Measurements from ENCODE around the gene SKOR1. TPM values are rescaled to one million over a fixed set of nuclear protein-coding genes. Genes with fewer than 3 reads are reported as not detected.
A peak's percentile ranks its signal among the peaks of the same experiment; 100 is the strongest.

The SKOR1 gene
- total and polyA plus RNA-seq, 2 of the 13 experiments (the other 11 are each of a cell fraction or from before 2014, with no cell fraction given): 0.09 to 0.11 TPM

DNA sequence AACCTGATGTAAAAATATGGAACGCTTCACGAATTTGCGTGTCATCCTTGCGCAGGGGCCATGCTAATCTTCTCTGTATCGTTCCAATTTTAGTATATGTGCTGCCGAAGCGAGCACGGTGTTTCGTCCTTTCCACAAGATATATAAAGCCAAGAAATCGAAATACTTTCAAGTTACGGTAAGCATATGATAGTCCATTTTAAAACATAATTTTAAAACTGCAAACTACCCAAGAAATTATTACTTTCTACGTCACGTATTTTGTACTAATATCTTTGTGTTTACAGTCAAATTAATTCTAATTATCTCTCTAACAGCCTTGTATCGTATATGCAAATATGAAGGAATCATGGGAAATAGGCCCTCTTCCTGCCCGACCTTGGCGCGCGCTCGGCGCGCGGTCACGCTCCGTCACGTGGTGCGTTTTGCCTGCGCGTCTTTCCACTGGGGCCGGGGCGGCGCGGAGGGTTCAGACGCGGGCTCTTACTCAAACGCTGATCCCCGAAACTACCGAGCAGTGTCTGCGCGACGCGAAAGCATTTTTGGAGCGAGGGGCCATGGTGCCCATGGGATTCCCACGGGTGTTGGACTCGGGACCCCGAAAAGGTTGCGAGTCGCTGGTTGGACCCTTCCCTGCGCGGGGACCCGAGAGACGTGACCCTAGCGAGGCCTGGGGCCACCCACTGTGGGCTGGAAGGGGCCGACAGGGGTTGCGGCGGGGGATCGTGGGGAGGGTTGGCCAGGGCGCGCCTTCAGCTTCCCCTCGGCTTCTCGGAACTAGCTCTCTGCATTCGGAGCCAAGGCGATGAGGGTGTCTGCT lies 14.8 kb downstream of the SKOR1 start, which contains the start of gene RNU6-1 (continued):
- no peak for TF ChIP-seq ZNF749 (CRISPR knock-in tag; IDR thresholded peaks at IDR 0.05; ENCODE audit: borderline replicate concordance)
- no peak for TF ChIP-seq ZBED4 (CRISPR knock-in tag; IDR thresholded peaks at IDR 0.05; ENCODE audit: borderline replicate concordance)
- TF ChIP-seq PHF5A (CRISPR knock-in tag; IDR thresholded peaks at IDR 0.05; ENCODE audit: low read depth, unreplicated experiment): peak; percentile 61
- TF ChIP-seq KDM5A (IDR thresholded peaks at IDR 0.05; ENCODE audit: borderline replicate concordance, low read length): peak; percentile 41; the same call in 1 of the 2 replicates
- TF ChIP-seq SNRNP70 (IDR thresholded peaks at IDR 0.05; ENCODE audit: low read depth, low read length): no peak
- peak; percentile 93 for TF ChIP-seq KMT2B (CRISPR knock-in tag; IDR thresholded peaks at IDR 0.05)
- TF ChIP-seq AGO2 (optimal IDR thresholded peaks at IDR 0.05; ENCODE audit: low read depth, low read length): peak; percentile 67
- TF ChIP-seq FOXA1 (IDR thresholded peaks at IDR 0.05): no peak
- TF ChIP-seq FOXA1 (CRISPR knock-in tag; IDR thresholded peaks at IDR 0.05): no peak
- TF ChIP-seq, protein P1, sequence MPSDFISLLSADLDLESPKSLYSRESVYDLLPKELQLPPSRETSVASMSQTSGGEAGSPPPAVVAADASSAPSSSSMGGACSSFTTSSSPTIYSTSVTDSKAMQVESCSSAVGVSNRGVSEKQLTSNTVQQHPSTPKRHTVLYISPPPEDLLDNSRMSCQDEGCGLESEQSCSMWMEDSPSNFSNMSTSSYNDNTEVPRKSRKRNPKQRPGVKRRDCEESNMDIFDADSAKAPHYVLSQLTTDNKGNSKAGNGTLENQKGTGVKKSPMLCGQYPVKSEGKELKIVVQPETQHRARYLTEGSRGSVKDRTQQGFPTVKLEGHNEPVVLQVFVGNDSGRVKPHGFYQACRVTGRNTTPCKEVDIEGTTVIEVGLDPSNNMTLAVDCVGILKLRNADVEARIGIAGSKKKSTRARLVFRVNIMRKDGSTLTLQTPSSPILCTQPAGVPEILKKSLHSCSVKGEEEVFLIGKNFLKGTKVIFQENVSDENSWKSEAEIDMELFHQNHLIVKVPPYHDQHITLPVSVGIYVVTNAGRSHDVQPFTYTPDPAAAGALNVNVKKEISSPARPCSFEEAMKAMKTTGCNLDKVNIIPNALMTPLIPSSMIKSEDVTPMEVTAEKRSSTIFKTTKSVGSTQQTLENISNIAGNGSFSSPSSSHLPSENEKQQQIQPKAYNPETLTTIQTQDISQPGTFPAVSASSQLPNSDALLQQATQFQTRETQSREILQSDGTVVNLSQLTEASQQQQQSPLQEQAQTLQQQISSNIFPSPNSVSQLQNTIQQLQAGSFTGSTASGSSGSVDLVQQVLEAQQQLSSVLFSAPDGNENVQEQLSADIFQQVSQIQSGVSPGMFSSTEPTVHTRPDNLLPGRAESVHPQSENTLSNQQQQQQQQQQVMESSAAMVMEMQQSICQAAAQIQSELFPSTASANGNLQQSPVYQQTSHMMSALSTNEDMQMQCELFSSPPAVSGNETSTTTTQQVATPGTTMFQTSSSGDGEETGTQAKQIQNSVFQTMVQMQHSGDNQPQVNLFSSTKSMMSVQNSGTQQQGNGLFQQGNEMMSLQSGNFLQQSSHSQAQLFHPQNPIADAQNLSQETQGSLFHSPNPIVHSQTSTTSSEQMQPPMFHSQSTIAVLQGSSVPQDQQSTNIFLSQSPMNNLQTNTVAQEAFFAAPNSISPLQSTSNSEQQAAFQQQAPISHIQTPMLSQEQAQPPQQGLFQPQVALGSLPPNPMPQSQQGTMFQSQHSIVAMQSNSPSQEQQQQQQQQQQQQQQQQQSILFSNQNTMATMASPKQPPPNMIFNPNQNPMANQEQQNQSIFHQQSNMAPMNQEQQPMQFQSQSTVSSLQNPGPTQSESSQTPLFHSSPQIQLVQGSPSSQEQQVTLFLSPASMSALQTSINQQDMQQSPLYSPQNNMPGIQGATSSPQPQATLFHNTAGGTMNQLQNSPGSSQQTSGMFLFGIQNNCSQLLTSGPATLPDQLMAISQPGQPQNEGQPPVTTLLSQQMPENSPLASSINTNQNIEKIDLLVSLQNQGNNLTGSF (CRISPR knock-in tag; IDR thresholded peaks at IDR 0.05): no peak
- TF ChIP-seq, protein P2, sequence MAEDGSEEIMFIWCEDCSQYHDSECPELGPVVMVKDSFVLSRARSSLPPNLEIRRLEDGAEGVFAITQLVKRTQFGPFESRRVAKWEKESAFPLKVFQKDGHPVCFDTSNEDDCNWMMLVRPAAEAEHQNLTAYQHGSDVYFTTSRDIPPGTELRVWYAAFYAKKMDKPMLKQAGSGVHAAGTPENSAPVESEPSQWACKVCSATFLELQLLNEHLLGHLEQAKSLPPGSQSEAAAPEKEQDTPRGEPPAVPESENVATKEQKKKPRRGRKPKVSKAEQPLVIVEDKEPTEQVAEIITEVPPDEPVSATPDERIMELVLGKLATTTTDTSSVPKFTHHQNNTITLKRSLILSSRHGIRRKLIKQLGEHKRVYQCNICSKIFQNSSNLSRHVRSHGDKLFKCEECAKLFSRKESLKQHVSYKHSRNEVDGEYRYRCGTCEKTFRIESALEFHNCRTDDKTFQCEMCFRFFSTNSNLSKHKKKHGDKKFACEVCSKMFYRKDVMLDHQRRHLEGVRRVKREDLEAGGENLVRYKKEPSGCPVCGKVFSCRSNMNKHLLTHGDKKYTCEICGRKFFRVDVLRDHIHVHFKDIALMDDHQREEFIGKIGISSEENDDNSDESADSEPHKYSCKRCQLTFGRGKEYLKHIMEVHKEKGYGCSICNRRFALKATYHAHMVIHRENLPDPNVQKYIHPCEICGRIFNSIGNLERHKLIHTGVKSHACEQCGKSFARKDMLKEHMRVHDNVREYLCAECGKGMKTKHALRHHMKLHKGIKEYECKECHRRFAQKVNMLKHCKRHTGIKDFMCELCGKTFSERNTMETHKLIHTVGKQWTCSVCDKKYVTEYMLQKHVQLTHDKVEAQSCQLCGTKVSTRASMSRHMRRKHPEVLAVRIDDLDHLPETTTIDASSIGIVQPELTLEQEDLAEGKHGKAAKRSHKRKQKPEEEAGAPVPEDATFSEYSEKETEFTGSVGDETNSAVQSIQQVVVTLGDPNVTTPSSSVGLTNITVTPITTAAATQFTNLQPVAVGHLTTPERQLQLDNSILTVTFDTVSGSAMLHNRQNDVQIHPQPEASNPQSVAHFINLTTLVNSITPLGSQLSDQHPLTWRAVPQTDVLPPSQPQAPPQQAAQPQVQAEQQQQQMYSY (CRISPR knock-in tag; IDR thresholded peaks at IDR 0.05): peak; percentile 44; the same call in 1 of the 2 replicates
- TF ChIP-seq MAX (IDR thresholded peaks at IDR 0.05): peak; percentile 81; the same call in 1 of the 2 replicates
- no peak for TF ChIP-seq ZBTB1 (CRISPR knock-in tag; IDR thresholded peaks at IDR 0.05; ENCODE audit: borderline replicate concordance)
- no peak for TF ChIP-seq STAT5B (CRISPR knock-in tag; IDR thresholded peaks at IDR 0.05)
- peak; percentile 44; the same call in 1 of the 2 replicates for TF ChIP-seq ZNF550 (CRISPR knock-in tag; IDR thresholded peaks at IDR 0.05; ENCODE audit: borderline replicate concordance)

Data from HepG2 (cell line).